K562 (cell line): ENCODE results near the gene RHOV. TPM values are rescaled to one million over a fixed set of nuclear protein-coding genes. Genes with fewer than 3 reads are reported as not detected.

Experiments
- ATF4 ChIP-seq: fragments of 450-650 bp; formaldehyde crosslinking; IDR thresholded peaks from 2 replicates; pipeline ENCODE4 v1.4.0; 2022; ENCODE audit warnings: mild to moderate bottlenecking, moderate library complexity
- BRD4 ChIP-seq: fragments of 200-600 bp; sonication (generic); IDR thresholded peaks from 2 replicates; pipeline ENCODE4 v1.6.1; 2017; ENCODE audit warnings: inconsistent platforms
- CHAMP1 ChIP-seq: fragments of 450-650 bp; IDR thresholded peaks from 2 replicates; pipeline ENCODE4 v1.6.1; 2016; ENCODE audit warnings: mild to moderate bottlenecking
- MBD1 ChIP-seq: fragments of 250-450 bp; sonication (Bioruptor Pico); IDR thresholded peaks from 2 replicates; pipeline ENCODE4 v1.8.0; 2022; ENCODE audit warnings: inconsistent platforms
- TBL1XR1 ChIP-seq, 2 experiments: IDR thresholded peaks; 2 replicates each; pipeline ENCODE4 v1.6.1; 2012; ENCODE audit warnings: improper control_type of control experiment in 2 of 2, low read length in 2 of 2, mild to moderate bottlenecking in 1 of 2
- ZBTB40 ChIP-seq, 2 experiments: fragments of 450-650 bp in 1 of 2; sonication (generic) in 1 of 2; formaldehyde crosslinking in 1 of 2; IDR thresholded peaks; 2 replicates each; pipeline versions ENCODE4 v1.7.1 to v1.9.0; 2016 to 2022; ENCODE audit warnings: inconsistent platforms in 1 of 2, mild to moderate bottlenecking in 1 of 2, missing genetic modification reagents in 1 of 2
- ZBTB8A ChIP-seq: fragments of 450-650 bp; IDR thresholded peaks from 2 replicates; pipeline ENCODE4 v1.6.1; 2018; ENCODE audit warnings: mild to moderate bottlenecking, moderate library complexity; ENCODE audit not compliant: partially characterized antibody
- ZNF398 ChIP-seq: fragments of 250-450 bp; sonication (Bioruptor Pico); IDR thresholded peaks from 2 replicates; pipeline ENCODE4 v1.8.0; 2021; ENCODE audit warnings: moderate library complexity, mild to moderate bottlenecking, inconsistent platforms
- ZNF444 ChIP-seq: fragments of 250-450 bp; sonication (Bioruptor Pico); IDR thresholded peaks from 2 replicates; pipeline ENCODE4 v1.4.0; 2020; ENCODE audit warnings: mild to moderate bottlenecking, moderate library complexity
- ZNF77 ChIP-seq: fragments of 250-450 bp; sonication (Bioruptor Pico); IDR thresholded peaks from 2 replicates; pipeline ENCODE4 v1.5.0; 2020
- polyA plus RNA-seq, 8 experiments: library from polyadenylated mRNA; depleted of rRNA in 4 of 8; stranded (reverse) in 5 of 8; unstranded in 3 of 8; fragments of >200 nt; fragmentation: Nextera tagmentation in 2 of 8; fragmentation: Illumina TruSeq in 1 of 8; extraction: Ambion mirVana in 2 of 8; extraction: Trizol in 1 of 8; gene quantifications; 2 replicates each; pipeline versions ENCODE4 v1.2.1 to v1.2.3, GENCODE V29; 2011 to 2014; ENCODE audit warnings: inconsistent platforms in 1 of 8, missing spikeins in 1 of 8
- total RNA-seq, 7 experiments: library from RNA; depleted of rRNA in 6 of 7; stranded (reverse); fragments of >200 nt in 6 of 7; fragmentation: Illumina TruSeq in 2 of 7; extraction: Trizol in 2 of 7; gene quantifications; 2 replicates each; pipeline versions ENCODE4 v1.2.1 to v1.2.3, GENCODE V29; 2011 to 2021; ENCODE audit warnings: low replicate concordance in 1 of 7

The RHOV gene
- total and polyA plus RNA-seq, 9 of the 15 experiments (the other 6 are each of a cell fraction or from before 2014, with no cell fraction given): 0.08 to 2.0 (median 1.1) TPM

GRCh38 chr15:40894681-40895448 lies 20.8 kb upstream of the RHOV start (continued):
- TF ChIP-seq ZBTB40 (IDR thresholded peaks at IDR 0.05): no peak; the same call in 1 of the 2 replicates
- TF ChIP-seq ZBTB40 (CRISPR knock-in tag; IDR thresholded peaks at IDR 0.05): no peak
- TF ChIP-seq TBL1XR1 (IDR thresholded peaks at IDR 0.05; ENCODE audit: low read length in 2 of 2): no peak
- no peak for TF ChIP-seq ATF4 (CRISPR knock-in tag)
- no peak for TF ChIP-seq CHAMP1
- TF ChIP-seq ZBTB8A: no peak
- no peak for TF ChIP-seq ZNF77
- no peak for TF ChIP-seq BRD4
- TF ChIP-seq ZNF398 (CRISPR knock-in tag): no peak
- TF ChIP-seq MBD1 (CRISPR knock-in tag): no peak
- no peak for TF ChIP-seq ZNF444
